Measurements from ENCODE around the gene RASGEF1B.

The RASGEF1B gene

DNA sequence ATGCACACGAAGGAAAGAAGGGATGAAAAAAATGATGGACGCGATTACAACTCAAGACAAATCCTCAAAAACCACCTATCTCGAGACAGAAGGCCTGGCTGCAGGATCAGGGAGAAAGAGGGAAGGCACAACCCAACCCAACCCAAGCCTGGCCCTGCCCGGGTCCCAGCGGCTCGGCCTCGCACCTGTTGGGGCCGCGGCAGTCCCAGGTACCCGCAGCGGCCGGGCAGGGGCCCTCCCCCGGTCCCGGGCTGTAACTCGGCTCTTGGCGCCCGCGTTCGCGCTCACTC lies 464 bp downstream of the RASGEF1B start:
- H3K4me3 ChIP-seq (ENCODE audit: low read length) = peak overlapping the region; percentile 64
- TF ChIP-seq, protein P1, sequence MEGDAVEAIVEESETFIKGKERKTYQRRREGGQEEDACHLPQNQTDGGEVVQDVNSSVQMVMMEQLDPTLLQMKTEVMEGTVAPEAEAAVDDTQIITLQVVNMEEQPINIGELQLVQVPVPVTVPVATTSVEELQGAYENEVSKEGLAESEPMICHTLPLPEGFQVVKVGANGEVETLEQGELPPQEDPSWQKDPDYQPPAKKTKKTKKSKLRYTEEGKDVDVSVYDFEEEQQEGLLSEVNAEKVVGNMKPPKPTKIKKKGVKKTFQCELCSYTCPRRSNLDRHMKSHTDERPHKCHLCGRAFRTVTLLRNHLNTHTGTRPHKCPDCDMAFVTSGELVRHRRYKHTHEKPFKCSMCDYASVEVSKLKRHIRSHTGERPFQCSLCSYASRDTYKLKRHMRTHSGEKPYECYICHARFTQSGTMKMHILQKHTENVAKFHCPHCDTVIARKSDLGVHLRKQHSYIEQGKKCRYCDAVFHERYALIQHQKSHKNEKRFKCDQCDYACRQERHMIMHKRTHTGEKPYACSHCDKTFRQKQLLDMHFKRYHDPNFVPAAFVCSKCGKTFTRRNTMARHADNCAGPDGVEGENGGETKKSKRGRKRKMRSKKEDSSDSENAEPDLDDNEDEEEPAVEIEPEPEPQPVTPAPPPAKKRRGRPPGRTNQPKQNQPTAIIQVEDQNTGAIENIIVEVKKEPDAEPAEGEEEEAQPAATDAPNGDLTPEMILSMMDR (conservative IDR thresholded peaks at IDR 0.05; ENCODE audit: low read length) = no peak
- no peak for DNase-seq (ENCODE audit: low read depth)

DNA sequence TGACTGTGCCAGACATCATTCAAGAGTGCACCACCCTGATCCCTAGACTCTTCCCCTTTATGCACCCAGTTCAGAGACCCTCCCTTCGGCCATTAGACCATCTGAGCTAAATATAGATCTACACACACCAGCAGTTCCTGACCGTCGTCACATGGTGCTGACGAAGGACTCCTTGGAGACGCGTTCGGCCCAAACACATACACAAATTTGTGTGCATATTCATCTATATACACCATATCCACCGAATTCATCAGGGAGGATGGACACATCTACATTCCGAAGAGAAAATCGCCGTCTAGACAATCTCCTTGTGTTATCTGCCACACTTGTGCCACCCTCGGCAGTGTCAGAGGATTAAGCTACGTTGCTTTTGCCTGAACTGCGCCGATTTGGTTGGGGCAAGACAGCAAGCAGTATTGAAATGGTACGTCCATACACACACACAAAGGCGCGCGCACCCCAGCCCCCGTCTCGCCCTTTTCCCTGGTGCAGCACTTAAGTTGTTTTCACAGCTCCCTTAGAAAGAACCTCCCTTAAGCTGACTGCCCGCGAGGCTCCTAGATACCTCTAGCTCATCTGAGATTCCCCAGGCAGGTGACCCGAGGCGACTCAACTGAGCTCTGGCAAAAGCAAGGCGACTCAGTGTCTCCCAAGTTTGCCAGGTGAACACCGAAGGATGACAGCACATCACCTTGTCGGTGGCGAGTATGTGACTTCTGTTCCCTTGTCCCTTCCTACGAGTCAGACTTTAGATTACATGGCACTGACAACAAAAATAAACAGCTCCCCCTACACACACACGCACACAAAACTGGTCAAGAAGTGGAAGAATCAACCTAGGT lies 1.0 kb downstream of the RASGEF1B start:
- TF ChIP-seq, protein P1 (conservative IDR thresholded peaks at IDR 0.05; ENCODE audit: low read length) = no peak
- no peak for DNase-seq (ENCODE audit: low read depth)
- peak overlapping the region; percentile 64 for H3K4me3 ChIP-seq (ENCODE audit: low read length)

DNA sequence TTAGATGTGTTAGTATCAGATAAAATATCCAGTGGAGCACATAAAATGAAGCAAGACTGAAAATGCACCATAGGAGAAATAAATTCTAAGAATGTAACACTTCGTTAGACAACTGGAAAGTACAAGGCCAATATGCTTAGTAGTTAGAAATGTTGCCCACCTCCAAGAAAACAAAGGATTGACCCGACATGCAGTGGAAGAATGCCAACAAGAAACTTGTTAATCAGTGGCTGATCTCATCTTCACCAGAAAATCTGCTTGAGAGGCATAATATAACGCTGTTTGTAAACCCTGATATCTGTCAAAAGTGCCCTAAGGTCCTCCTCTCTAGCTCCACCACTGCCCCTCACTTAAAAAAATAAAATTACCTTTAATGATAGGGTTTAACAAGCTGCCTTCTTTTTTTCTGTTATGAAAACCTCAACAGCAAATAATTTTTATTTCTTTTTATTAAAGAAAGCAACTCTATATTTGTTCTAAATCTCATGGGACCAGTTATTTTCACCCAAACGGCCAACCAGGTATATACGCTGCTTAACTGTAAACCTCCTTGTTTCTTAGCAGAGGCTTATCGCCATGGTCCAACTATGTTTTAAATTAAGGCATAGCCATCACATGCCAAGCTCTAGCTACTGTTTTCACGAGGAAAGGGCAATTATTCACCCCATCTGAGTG lies 1.8 kb downstream of the RASGEF1B start:
- DNase-seq (ENCODE audit: low read depth) = no peak
- TF ChIP-seq, protein P1 (conservative IDR thresholded peaks at IDR 0.05; ENCODE audit: low read length) = no peak
- H3K4me3 ChIP-seq (ENCODE audit: low read length) = no peak overlapping the region

DNA sequence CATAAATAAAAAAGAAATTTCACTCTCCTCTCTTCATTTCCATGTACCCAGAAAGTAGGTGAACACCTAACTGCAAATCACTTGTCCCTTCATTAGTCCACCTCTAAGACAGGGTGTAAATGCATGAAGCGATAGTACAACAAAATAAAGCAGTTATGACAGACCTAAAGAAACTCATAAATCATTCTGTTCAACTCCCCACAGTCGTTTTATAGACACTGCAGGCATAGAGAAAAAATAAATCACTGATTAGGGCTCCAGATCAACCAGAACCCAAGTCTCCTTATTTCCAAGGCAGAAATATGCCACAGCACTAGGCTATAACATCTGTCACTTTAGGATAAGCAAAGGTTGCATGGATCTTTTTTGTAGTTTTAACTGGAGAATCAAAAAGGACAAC lies 3.0 kb downstream of the RASGEF1B start:
- no peak overlapping the region for H3K4me3 ChIP-seq (ENCODE audit: low read length)
- DNase-seq (ENCODE audit: low read depth) = no peak
- TF ChIP-seq, protein P1 (conservative IDR thresholded peaks at IDR 0.05; ENCODE audit: low read length) = no peak

DNA sequence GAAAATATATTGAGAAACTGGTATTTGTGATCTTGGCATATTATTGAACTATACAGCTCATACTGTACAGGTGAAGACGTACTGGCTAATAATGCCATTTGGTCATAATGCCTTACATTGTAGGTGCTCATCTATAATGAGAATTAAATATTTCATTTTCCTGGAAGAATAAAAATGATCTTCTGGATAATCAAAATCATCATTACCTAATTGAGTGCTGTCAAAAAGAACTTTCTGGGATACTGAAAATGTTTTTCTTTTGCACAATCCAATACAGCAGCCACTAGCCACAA lies 4.1 kb downstream of the RASGEF1B start:
- DNase-seq (ENCODE audit: low read depth) = no peak
- TF ChIP-seq, protein P1 (conservative IDR thresholded peaks at IDR 0.05; ENCODE audit: low read length) = no peak
- H3K4me3 ChIP-seq (ENCODE audit: low read length) = no peak overlapping the region

DNA sequence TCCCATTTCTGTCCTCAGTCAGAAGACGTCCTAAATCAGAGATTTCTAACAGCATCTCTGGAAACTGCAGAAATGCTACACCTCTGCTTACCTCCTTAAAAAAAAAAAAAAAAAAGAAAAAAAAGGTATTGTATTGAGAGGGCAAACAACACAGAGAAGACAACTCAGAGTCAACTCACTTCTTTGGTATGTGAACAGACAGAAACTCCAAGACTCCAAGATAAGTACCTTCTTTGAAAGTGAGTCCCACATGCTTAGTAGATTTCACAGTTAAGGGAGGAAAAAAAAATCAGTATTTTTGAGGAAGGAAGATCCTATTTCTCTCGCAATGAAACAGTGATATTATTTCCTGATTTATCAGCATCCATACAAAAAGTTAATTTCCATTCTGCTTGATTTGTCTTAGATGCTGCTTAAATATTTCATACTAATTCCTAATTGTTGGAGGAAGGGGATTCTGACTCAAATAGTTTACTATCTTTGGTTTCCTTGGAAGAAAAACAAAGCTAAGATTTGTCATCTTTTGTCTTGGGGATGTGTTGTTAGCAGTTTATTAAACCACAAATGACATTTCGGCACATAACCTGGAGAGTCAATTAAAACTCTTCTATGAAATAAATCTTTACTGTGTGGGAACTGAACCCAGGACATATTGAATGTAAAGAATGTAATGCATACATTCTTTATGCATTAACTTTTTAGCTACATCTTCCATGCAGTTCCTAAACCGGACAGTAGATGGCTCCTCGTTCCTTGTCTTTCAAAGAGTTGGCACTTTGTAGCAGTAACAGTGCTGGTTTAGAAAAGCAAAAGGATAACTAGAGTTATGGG lies 4.7 kb downstream of the RASGEF1B start:
- TF ChIP-seq, protein P1 (conservative IDR thresholded peaks at IDR 0.05; ENCODE audit: low read length) = peak; percentile 99
- no peak overlapping the region for H3K4me3 ChIP-seq (ENCODE audit: low read length)
- DNase-seq (ENCODE audit: low read depth) = peak; percentile 63

Data from AG10803 (cell line).